Measurements from ENCODE around the gene DIP2C.
"Not testable (repeated sequence)": the region's sequence is repeated elsewhere in the genome, so short reads cannot be mapped to it uniquely, and the experiment has no call there.

- TF ChIP-seq CTCF (IDR thresholded peaks at IDR 0.05); TCF7 (CRISPR knock-in tag; IDR thresholded peaks at IDR 0.05; ENCODE audit: low read depth); TEAD4 (CRISPR knock-in tag; IDR thresholded peaks at IDR 0.05); HMGXB4 (CRISPR knock-in tag; IDR thresholded peaks at IDR 0.05); ATF6 (CRISPR knock-in tag; IDR thresholded peaks at IDR 0.05); NFYB (CRISPR knock-in tag; conservative IDR thresholded peaks at IDR 0.05; ENCODE audit: low read depth); CREM (CRISPR knock-in tag; IDR thresholded peaks at IDR 0.05); ZNF138 (CRISPR knock-in tag; conservative IDR thresholded peaks at IDR 0.05); ZNF232 (CRISPR knock-in tag; IDR thresholded peaks at IDR 0.05); USF2 (CRISPR knock-in tag; IDR thresholded peaks at IDR 0.05): not testable (repeated sequence)
Measured at GRCh38 chr10:632155-632806, 57.2 kb downstream of the DIP2C start.

All from WTC11 (cell line).